HEK293 (cell line): ENCODE measurements around the gene SAC3D1.

Experiments used
- CTCF ChIA-PET: fragments of 350-600 bp; formaldehyde crosslinking; extraction: SDS; loops from one replicate; lab custom pipeline; 2021; ENCODE audit warnings: antibody characterized with exemption; lab: Yijun Ruan, JAX
- POLR2A ChIA-PET: fragments of 300-600 bp; formaldehyde crosslinking; extraction: SDS; loops from one replicate; lab custom pipeline; 2020; ENCODE audit warnings: antibody characterized with exemption, inconsistent platforms; lab: Yijun Ruan, JAX
- H3K27ac ChIP-seq: fragments of 200-500 bp; sonication (Bioruptor generic); 2 replicates; pipeline ENCODE4 v1.5.1; 2014; ENCODE audit warnings: low read depth, low read length, control low read depth, inconsistent platforms; ENCODE audit errors: extremely low read depth
- H3K36me3 ChIP-seq, 2 experiments: fragments of 200-500 bp in 1 of 2; sonication (Bioruptor generic) in 1 of 2; 1 replicate in 1 of 2; 2 replicates in 1 of 2; pipeline ENCODE4 v1.5.1; 2014 to 2017; ENCODE audit warnings: inconsistent platforms in 2 of 2, low read length in 2 of 2; ENCODE audit not compliant: control insufficient read depth in 2 of 2, insufficient read depth in 1 of 2
- H3K4me1 ChIP-seq: fragments of 200-500 bp; sonication (Bioruptor generic); 2 replicates; pipeline ENCODE4 v1.5.1; 2014; ENCODE audit warnings: mild to moderate bottlenecking, low read length, inconsistent platforms; ENCODE audit not compliant: control insufficient read depth, insufficient read depth
- H3K4me3 ChIP-seq: 2 replicates; pipeline ENCODE4 v1.5.1; 2011; ENCODE audit warnings: low read depth, mild to moderate bottlenecking, control low read depth, low read length, moderate library complexity
- H3K9me3 ChIP-seq: fragments of 200-500 bp; sonication (Bioruptor generic); 2 replicates; pipeline ENCODE4 v1.5.1; 2014; ENCODE audit warnings: low read depth, low read length, inconsistent platforms; ENCODE audit not compliant: control insufficient read depth, insufficient read depth
- EGR2 ChIP-seq: fragments of 450-650 bp; formaldehyde crosslinking; IDR thresholded peaks from 2 replicates; pipeline ENCODE4 v1.5.1; 2016; ENCODE audit warnings: low read depth, missing biosample characterization, missing genetic modification characterization
- HOXC10 ChIP-seq: sonication (generic); formaldehyde crosslinking; IDR thresholded peaks from 2 replicates; pipeline ENCODE4 v1.8.1; 2023; ENCODE audit warnings: mild to moderate bottlenecking, missing genetic modification reagents
- ZNF114 ChIP-seq: fragments of 450-650 bp; formaldehyde crosslinking; IDR thresholded peaks from 2 replicates; pipeline ENCODE4 v1.5.0; 2017; ENCODE audit warnings: missing biosample characterization, missing genetic modification characterization
- ZNF138 ChIP-seq: fragments of 450-650 bp; formaldehyde crosslinking; IDR thresholded peaks from 2 replicates; pipeline ENCODE4 v1.5.1; 2016; ENCODE audit warnings: missing biosample characterization, missing genetic modification characterization, borderline replicate concordance
- ZNF140 ChIP-seq: fragments of 450-650 bp; formaldehyde crosslinking; IDR thresholded peaks from 2 replicates; pipeline ENCODE4 v1.5.1; 2016; ENCODE audit warnings: missing biosample characterization, missing genetic modification characterization
- ZNF157 ChIP-seq: fragments of 450-650 bp; formaldehyde crosslinking; IDR thresholded peaks from 2 replicates; pipeline ENCODE4 v1.5.1; 2016; ENCODE audit warnings: missing biosample characterization, missing genetic modification characterization
- ZNF211 ChIP-seq: fragments of 450-650 bp; formaldehyde crosslinking; IDR thresholded peaks from 2 replicates; pipeline ENCODE4 v1.5.1; 2016; ENCODE audit warnings: low read depth, missing biosample characterization, missing genetic modification characterization
- ZNF266 ChIP-seq: fragments of 450-650 bp; formaldehyde crosslinking; IDR thresholded peaks from 2 replicates; pipeline ENCODE4 v1.5.1; 2016; ENCODE audit warnings: missing biosample characterization, missing genetic modification characterization, low read depth
- ZNF549 ChIP-seq: fragments of 450-650 bp; IDR thresholded peaks from 2 replicates; pipeline ENCODE4 v1.5.1; 2018; ENCODE audit warnings: missing biosample characterization, missing genetic modification characterization, mild to moderate bottlenecking, inconsistent platforms, moderate library complexity
- ZNF677 ChIP-seq: fragments of 450-650 bp; IDR thresholded peaks from 2 replicates; pipeline ENCODE4 v1.5.0; 2018; ENCODE audit warnings: missing biosample characterization, mild to moderate bottlenecking, missing genetic modification characterization, moderate library complexity
- ZNF777 ChIP-seq: fragments of 450-650 bp; formaldehyde crosslinking; IDR thresholded peaks from 2 replicates; pipeline ENCODE4 v1.5.1; 2017; ENCODE audit warnings: missing biosample characterization, missing genetic modification characterization, borderline replicate concordance
- ZNF785 ChIP-seq: fragments of 450-650 bp; formaldehyde crosslinking; IDR thresholded peaks from 2 replicates; pipeline ENCODE4 v1.5.1; 2016; ENCODE audit warnings: missing biosample characterization, missing genetic modification characterization
- ZNF837 ChIP-seq: fragments of 450-650 bp; formaldehyde crosslinking; IDR thresholded peaks from 2 replicates; pipeline ENCODE4 v1.5.1; 2016; ENCODE audit warnings: missing biosample characterization, missing genetic modification characterization
- ZNF843 ChIP-seq: fragments of 450-650 bp; formaldehyde crosslinking; IDR thresholded peaks from 2 replicates; pipeline ENCODE4 v1.5.1; 2016; ENCODE audit warnings: missing biosample characterization, missing genetic modification characterization
- ZSCAN16 ChIP-seq: fragments of 450-650 bp; formaldehyde crosslinking; IDR thresholded peaks from 2 replicates; pipeline ENCODE4 v1.5.1; 2016; ENCODE audit warnings: missing biosample characterization, missing genetic modification characterization
- TF ChIP-seq, protein P1 (sequence below): fragments of 450-650 bp; formaldehyde crosslinking; IDR thresholded peaks from 2 replicates; pipeline ENCODE4 v1.5.1; 2016; ENCODE audit warnings: missing biosample characterization, missing genetic modification characterization
- TF ChIP-seq, protein P2 (sequence below): fragments of 450-650 bp; formaldehyde crosslinking; IDR thresholded peaks from 2 replicates; pipeline ENCODE4 v1.5.1; 2016; ENCODE audit warnings: missing biosample characterization, missing genetic modification characterization
- TF ChIP-seq, protein P3 (sequence below): fragments of 450-650 bp; formaldehyde crosslinking; IDR thresholded peaks from 2 replicates; pipeline ENCODE4 v1.5.1; 2017; ENCODE audit warnings: missing biosample characterization, missing genetic modification characterization
- TF ChIP-seq, protein P4 (sequence below): fragments of 450-650 bp; formaldehyde crosslinking; IDR thresholded peaks from 2 replicates; pipeline ENCODE4 v1.5.1; 2016; ENCODE audit warnings: missing biosample characterization, missing genetic modification characterization, low read depth

The SAC3D1 gene

DNA sequence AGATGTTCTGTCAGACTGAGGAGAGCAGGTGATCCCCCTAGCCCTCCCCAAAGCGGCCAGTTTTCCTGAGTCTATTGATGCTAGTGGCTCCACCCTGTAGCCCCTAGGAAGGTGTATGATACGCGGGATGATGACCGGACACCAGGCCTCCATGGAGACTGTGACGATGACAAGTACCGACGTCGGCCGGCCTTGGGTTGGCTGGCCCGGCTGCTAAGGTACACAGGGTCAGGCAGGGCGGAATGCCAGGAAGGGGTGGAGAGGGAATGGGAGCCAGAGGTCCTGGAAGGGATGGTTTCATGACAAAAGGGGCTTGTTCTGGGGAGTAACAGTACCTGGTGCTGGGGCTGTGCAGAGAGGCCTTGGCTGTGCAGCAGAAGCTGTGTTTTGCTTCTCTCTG is 46.2 kb downstream of the SAC3D1 start (continued):
- TF ChIP-seq, protein P1, sequence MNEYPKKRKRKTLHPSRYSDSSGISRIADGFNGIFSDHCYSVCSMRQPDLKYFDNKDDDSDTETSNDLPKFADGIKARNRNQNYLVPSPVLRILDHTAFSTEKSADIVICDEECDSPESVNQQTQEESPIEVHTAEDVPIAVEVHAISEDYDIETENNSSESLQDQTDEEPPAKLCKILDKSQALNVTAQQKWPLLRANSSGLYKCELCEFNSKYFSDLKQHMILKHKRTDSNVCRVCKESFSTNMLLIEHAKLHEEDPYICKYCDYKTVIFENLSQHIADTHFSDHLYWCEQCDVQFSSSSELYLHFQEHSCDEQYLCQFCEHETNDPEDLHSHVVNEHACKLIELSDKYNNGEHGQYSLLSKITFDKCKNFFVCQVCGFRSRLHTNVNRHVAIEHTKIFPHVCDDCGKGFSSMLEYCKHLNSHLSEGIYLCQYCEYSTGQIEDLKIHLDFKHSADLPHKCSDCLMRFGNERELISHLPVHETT, result no peak
- no peak for TF ChIP-seq ZNF266 (tag by site-specific recombination)
- TF ChIP-seq ZSCAN16 (tag by site-specific recombination), result no peak
- TF ChIP-seq ZNF837 (tag by site-specific recombination), result no peak
- TF ChIP-seq ZNF157 (tag by site-specific recombination), result no peak

DNA sequence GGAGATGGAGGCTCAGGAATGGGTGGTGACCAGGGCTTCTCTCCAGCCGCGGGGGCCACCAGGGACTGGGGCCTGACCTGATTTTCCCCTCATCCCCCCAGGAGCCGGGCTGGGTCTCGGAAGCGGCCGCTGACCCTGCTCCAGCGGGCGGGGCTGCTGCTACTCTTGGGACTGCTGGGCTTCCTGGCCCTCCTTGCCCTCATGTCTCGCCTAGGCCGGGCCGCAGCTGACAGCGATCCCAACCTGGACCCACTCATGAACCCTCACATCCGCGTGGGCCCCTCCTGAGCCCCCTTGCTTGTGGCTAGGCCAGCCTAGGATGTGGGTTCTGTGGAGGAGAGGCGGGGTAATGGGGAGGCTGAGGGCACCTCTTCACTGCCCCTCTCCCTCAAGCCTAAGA is 46.8 kb downstream of the SAC3D1 start:
- POLR2A ChIA-PET, result no interaction called here
- no peaks in the 10 kb centered on the region for H3K9me3 ChIP-seq
- H3K4me3 ChIP-seq, result no peak overlapping the region
- no peak overlapping the region for H3K27ac ChIP-seq
- no peak for TF ChIP-seq ZNF114 (tag by site-specific recombination)
- TF ChIP-seq, protein P2, sequence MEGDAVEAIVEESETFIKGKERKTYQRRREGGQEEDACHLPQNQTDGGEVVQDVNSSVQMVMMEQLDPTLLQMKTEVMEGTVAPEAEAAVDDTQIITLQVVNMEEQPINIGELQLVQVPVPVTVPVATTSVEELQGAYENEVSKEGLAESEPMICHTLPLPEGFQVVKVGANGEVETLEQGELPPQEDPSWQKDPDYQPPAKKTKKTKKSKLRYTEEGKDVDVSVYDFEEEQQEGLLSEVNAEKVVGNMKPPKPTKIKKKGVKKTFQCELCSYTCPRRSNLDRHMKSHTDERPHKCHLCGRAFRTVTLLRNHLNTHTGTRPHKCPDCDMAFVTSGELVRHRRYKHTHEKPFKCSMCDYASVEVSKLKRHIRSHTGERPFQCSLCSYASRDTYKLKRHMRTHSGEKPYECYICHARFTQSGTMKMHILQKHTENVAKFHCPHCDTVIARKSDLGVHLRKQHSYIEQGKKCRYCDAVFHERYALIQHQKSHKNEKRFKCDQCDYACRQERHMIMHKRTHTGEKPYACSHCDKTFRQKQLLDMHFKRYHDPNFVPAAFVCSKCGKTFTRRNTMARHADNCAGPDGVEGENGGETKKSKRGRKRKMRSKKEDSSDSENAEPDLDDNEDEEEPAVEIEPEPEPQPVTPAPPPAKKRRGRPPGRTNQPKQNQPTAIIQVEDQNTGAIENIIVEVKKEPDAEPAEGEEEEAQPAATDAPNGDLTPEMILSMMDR (tag by site-specific recombination), result no peak
- no peak for TF ChIP-seq ZNF140
- peaks cover 2% of the 10 kb centered on the region; the same call in 1 of the 2 replicates for H3K4me1 ChIP-seq
- CTCF ChIA-PET, result interaction anchor here (0.6 kb wide), 1 partner anchor 16 kb away, joined by 3 read pairs; no protein-coding TSS in a partner anchor
- H3K36me3 ChIP-seq, result peaks cover 0 to 51% of the 10 kb centered on the region in 2 experiments; a peak in 1 of 3 replicates

DNA sequence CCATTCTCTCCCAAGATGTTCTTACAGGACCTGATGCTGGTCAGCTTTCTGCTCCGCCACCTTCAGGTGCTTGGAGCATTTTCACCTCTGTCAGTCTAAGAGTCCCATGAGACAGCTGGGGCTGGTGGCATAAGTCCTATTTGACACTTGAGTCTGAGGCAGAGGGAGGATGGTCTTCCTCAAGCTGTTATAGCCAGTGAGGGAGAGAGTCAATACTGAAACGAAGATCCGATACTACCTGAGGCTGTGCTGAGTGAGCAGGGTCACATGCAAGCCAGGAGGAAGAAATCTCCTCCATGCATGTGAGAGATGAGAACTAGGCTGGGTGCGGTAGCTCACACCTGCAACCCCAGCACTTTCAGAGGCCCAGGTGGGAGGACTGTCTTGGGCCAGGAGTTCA is 48.6 kb downstream of the SAC3D1 start:
- H3K36me3 ChIP-seq, result peaks cover 0 to 49% of the 10 kb centered on the region in 2 experiments; a peak in 1 of 3 replicates
- H3K9me3 ChIP-seq, result no peaks in the 10 kb centered on the region
- H3K27ac ChIP-seq, result no peak overlapping the region
- ChIA-PET POLR2A (interaction anchor here (1.0 to 1.2 kb wide), 2 partner anchors 21 to 32 kb away, joined by 3 read pairs; partner anchors contain the start of genes FAU and MRPL49), CTCF (no interaction called here)
- no peak overlapping the region for H3K4me3 ChIP-seq
- H3K4me1 ChIP-seq, result no peaks in the 10 kb centered on the region
- TF ChIP-seq, protein P3, sequence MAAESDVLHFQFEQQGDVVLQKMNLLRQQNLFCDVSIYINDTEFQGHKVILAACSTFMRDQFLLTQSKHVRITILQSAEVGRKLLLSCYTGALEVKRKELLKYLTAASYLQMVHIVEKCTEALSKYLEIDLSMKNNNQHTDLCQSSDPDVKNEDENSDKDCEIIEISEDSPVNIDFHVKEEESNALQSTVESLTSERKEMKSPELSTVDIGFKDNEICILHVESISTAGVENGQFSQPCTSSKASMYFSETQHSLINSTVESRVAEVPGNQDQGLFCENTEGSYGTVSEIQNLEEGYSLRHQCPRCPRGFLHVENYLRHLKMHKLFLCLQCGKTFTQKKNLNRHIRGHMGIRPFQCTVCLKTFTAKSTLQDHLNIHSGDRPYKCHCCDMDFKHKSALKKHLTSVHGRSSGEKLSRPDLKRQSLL (tag by site-specific recombination), result no peak
- TF ChIP-seq ZNF785 (tag by site-specific recombination), result no peak
- TF ChIP-seq, protein P4, sequence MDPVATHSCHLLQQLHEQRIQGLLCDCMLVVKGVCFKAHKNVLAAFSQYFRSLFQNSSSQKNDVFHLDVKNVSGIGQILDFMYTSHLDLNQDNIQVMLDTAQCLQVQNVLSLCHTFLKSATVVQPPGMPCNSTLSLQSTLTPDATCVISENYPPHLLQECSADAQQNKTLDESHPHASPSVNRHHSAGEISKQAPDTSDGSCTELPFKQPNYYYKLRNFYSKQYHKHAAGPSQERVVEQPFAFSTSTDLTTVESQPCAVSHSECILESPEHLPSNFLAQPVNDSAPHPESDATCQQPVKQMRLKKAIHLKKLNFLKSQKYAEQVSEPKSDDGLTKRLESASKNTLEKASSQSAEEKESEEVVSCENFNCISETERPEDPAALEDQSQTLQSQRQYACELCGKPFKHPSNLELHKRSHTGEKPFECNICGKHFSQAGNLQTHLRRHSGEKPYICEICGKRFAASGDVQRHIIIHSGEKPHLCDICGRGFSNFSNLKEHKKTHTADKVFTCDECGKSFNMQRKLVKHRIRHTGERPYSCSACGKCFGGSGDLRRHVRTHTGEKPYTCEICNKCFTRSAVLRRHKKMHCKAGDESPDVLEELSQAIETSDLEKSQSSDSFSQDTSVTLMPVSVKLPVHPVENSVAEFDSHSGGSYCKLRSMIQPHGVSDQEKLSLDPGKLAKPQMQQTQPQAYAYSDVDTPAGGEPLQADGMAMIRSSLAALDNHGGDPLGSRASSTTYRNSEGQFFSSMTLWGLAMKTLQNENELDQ (tag by site-specific recombination), result no peak

DNA sequence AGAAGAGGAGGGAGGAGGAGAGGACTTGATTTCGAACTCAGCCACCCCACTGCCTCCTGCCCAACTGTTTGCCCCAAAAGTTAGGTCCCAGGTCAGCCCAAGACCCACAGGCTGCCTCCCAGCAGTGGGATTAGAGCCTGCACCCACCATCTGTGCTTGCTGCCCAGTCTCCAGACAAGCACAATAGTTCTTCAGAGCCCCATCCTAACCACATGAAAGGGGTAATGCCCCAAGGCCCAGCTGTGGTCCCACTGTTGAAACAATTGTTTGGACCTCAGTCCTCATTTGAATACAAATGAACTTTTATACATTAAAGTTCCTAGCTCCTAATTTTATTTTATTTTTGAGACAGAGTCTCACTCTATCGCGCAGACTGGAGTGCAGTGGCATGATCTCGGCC is 49.6 kb downstream of the SAC3D1 start:
- Histone ChIP-seq H3K4me1 (no peaks in the 10 kb centered on the region), H3K27ac (no peak overlapping the region), H3K36me3 (peaks cover 0 to 42% of the 10 kb centered on the region in 2 experiments; a peak in 1 of 3 replicates), H3K9me3 (no peaks in the 10 kb centered on the region), H3K4me3 (no peak overlapping the region)
- POLR2A ChIA-PET, result interaction anchor here (1.0 to 1.2 kb wide), 2 partner anchors 20 to 312 kb away, joined by 3 read pairs; partner anchors contain the start of gene SF1
- CTCF ChIA-PET, result interaction anchor here (0.5 to 1.1 kb wide), 3 partner anchors 8 to 20 kb away, joined by 3 to 5 read pairs (median 3); no protein-coding TSS in a partner anchor
- TF ChIP-seq ZNF677, result no peak
- TF ChIP-seq HOXC10 (CRISPR knock-in tag), result no peak
- TF ChIP-seq ZNF843 (tag by site-specific recombination), result no peak
- no peak for TF ChIP-seq EGR2 (tag by site-specific recombination)
- TF ChIP-seq ZSCAN16 (tag by site-specific recombination), result no peak
- TF ChIP-seq ZNF138, result no peak
- TF ChIP-seq ZNF211 (tag by site-specific recombination), result no peak
- TF ChIP-seq ZNF777 (tag by site-specific recombination), result no peak
- TF ChIP-seq ZNF549 (tag by site-specific recombination), result no peak
